Measurements from ENCODE around the gene DGKH. TPM values are rescaled to one million over a fixed set of nuclear protein-coding genes. Genes with fewer than 3 reads are reported as not detected.
A peak's percentile ranks its signal among the peaks of the same experiment; 100 is the strongest.

Gene DGKH
- total and polyA plus RNA-seq, 2 donors (not counting 1 experiment from before 2014, with no cell fraction given), result 6.1 to 7.9 TPM

GRCh38 chr13:42102961-42103865, 54.8 kb downstream of the DGKH start:
- Histone ChIP-seq H3K27ac (ENCODE audit: insufficient read depth, low read length) (no peak overlapping the region), H3K27me3 (ENCODE audit: control insufficient read depth, insufficient read depth, low read length) (no peaks in the 10 kb centered on the region), H4K20me1 (ENCODE audit: control insufficient read depth, extremely low read depth, insufficient read depth, low read length) (no peaks in the 10 kb centered on the region), H2AFZ (ENCODE audit: low read length) (no peak overlapping the region), H3K4me2 (ENCODE audit: extremely low read depth, insufficient read depth, low read length) (no peak overlapping the region), H3K4me1 (ENCODE audit: control insufficient read depth, extremely low read depth, insufficient read depth, low read length) (peaks cover 6% of the 10 kb centered on the region), H3K9ac (ENCODE audit: insufficient read depth, low read length) (no peak overlapping the region), H3K79me2 (ENCODE audit: control insufficient read depth, insufficient read depth, low read length) (no peaks in the 10 kb centered on the region), H3K9me3 (ENCODE audit: control insufficient read depth, insufficient read depth, low read depth, low read length) (no peaks in the 10 kb centered on the region), H3K4me3 (replicated peaks in 1 of 4; ENCODE audit: control extremely low read depth in 1 of 4, insufficient read depth in 1 of 4, low read depth in 3 of 4, low read length in 4 of 4) (no peak overlapping the region), H3K36me3 (ENCODE audit: control insufficient read depth, insufficient read depth, low read length) (no peaks in the 10 kb centered on the region)
- no peak for TF ChIP-seq CTCF (conservative IDR thresholded peaks at IDR 0.05 in 1 of 2, IDR thresholded peaks at IDR 0.05 in 1 of 2; ENCODE audit: low read depth in 1 of 2, low read length in 2 of 2)
- TF ChIP-seq EZH2 (IDR thresholded peaks at IDR 0.05; ENCODE audit: low read length, missing control alignments), result no peak
- DNase-seq (ENCODE audit: low read depth in 2 of 2), result peak; percentile 11 to 80

- H3K27me3 ChIP-seq (ENCODE audit: control insufficient read depth, insufficient read depth, low read length), result no peaks in the 10 kb centered on the region
- no peak overlapping the region for H3K27ac ChIP-seq (ENCODE audit: insufficient read depth, low read length)
- no peak overlapping the region for H3K4me3 ChIP-seq (replicated peaks in 1 of 4; ENCODE audit: control extremely low read depth in 1 of 4, insufficient read depth in 1 of 4, low read depth in 3 of 4, low read length in 4 of 4)
- H3K9me3 ChIP-seq (ENCODE audit: control insufficient read depth, insufficient read depth, low read depth, low read length), result no peaks in the 10 kb centered on the region
- H3K36me3 ChIP-seq (ENCODE audit: control insufficient read depth, insufficient read depth, low read length), result no peaks in the 10 kb centered on the region
- TF ChIP-seq CTCF (conservative IDR thresholded peaks at IDR 0.05 in 1 of 2, IDR thresholded peaks at IDR 0.05 in 1 of 2; ENCODE audit: low read depth in 1 of 2, low read length in 2 of 2) (no peak), EZH2 (IDR thresholded peaks at IDR 0.05; ENCODE audit: low read length, missing control alignments) (no peak)
- H3K4me2 ChIP-seq (ENCODE audit: extremely low read depth, insufficient read depth, low read length), result no peak overlapping the region
- no peaks in the 10 kb centered on the region for H3K79me2 ChIP-seq (ENCODE audit: control insufficient read depth, insufficient read depth, low read length)
- no peak overlapping the region for H3K9ac ChIP-seq (ENCODE audit: insufficient read depth, low read length)
- peaks cover 6% of the 10 kb centered on the region for H3K4me1 ChIP-seq (ENCODE audit: control insufficient read depth, extremely low read depth, insufficient read depth, low read length)
- DNase-seq (ENCODE audit: low read depth in 2 of 2), result peak in 1 of 2 donors; percentile 8
- H4K20me1 ChIP-seq (ENCODE audit: control insufficient read depth, extremely low read depth, insufficient read depth, low read length), result no peaks in the 10 kb centered on the region
- no peak overlapping the region for H2AFZ ChIP-seq (ENCODE audit: low read length)
These were observed 58.5 kb downstream of the DGKH start for GRCh38 chr13:42106998-42107397.

GRCh38 chr13:42107421-42107820, 59.0 kb downstream of the DGKH start:
- TF ChIP-seq CTCF (conservative IDR thresholded peaks at IDR 0.05 in 1 of 2, IDR thresholded peaks at IDR 0.05 in 1 of 2; ENCODE audit: low read depth in 1 of 2, low read length in 2 of 2) (no peak), EZH2 (IDR thresholded peaks at IDR 0.05; ENCODE audit: low read length, missing control alignments) (no peak)
- no peaks in the 10 kb centered on the region for H3K9me3 ChIP-seq (ENCODE audit: control insufficient read depth, insufficient read depth, low read depth, low read length)
- no peak overlapping the region for H3K9ac ChIP-seq (ENCODE audit: insufficient read depth, low read length)
- no peak overlapping the region for H3K4me2 ChIP-seq (ENCODE audit: extremely low read depth, insufficient read depth, low read length)
- no peak overlapping the region for H3K27ac ChIP-seq (ENCODE audit: insufficient read depth, low read length)
- no peak overlapping the region for H2AFZ ChIP-seq (ENCODE audit: low read length)
- H4K20me1 ChIP-seq (ENCODE audit: control insufficient read depth, extremely low read depth, insufficient read depth, low read length), result no peaks in the 10 kb centered on the region
- peaks cover 6% of the 10 kb centered on the region for H3K4me1 ChIP-seq (ENCODE audit: control insufficient read depth, extremely low read depth, insufficient read depth, low read length)
- H3K79me2 ChIP-seq (ENCODE audit: control insufficient read depth, insufficient read depth, low read length), result no peaks in the 10 kb centered on the region
- H3K4me3 ChIP-seq (replicated peaks in 1 of 4; ENCODE audit: control extremely low read depth in 1 of 4, insufficient read depth in 1 of 4, low read depth in 3 of 4, low read length in 4 of 4), result no peak overlapping the region
- H3K36me3 ChIP-seq (ENCODE audit: control insufficient read depth, insufficient read depth, low read length), result no peaks in the 10 kb centered on the region
- no peaks in the 10 kb centered on the region for H3K27me3 ChIP-seq (ENCODE audit: control insufficient read depth, insufficient read depth, low read length)
- DNase-seq (ENCODE audit: low read depth in 2 of 2), result no peak

Data from fibroblast of lung (primary cell).